CD4-positive, alpha-beta T cell treated with Interleukin-17A for 1 hour (primary cell): ENCODE results near the gene TSGA10.
A peak's percentile ranks its signal among the peaks of the same experiment; 100 is the strongest.
"Not testable (repeated sequence)": the region's sequence is repeated elsewhere in the genome, so short reads cannot be mapped to it uniquely, and the experiment has no call there.

Source experiments
- DNase-seq: peaks from one replicate; pipeline ENCODE4 v3.0.0-alpha.2; 2020

The TSGA10 gene

DNA sequence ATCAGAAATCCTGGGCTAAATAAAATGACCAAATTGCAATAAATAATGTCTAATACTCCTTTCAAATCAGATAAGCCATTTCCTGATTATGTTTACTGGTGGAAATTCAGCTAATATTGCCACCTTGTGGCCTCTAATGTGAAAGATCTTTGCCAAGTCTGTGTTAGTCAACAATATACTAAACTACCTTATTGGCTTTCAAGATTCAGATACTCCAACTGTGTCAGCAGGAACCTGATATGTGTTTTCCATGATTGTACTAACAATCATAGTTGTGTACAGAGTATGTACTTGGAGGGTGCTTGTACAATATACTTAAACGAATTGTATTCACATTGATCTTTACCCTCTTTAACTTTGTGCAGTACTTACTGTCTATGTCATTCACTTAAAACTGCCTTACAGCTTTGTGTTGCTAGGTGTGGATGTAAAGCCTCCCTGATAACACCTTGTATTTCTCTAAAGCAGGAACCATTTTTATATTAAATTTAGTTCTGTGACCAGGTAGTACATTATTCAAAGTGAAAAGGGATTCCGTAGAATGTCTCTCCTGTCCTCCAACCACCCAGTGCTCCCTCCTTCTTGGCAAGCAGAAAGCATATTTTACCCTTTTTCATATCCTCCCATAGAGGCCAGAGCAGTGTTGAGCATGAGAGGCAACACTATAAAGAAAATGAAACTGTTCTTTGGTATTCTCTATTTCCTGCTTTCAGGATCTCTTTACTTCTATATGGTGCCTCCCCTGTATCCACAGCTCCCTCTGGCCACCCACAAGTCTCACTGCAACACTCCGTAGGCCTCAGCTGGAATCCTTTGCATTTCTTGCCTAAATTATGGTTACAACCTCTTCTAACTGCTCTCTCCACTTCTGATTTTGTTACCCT lies 88.4 kb downstream of the TSGA10 start:
- peak; percentile 57 for DNase-seq

DNA sequence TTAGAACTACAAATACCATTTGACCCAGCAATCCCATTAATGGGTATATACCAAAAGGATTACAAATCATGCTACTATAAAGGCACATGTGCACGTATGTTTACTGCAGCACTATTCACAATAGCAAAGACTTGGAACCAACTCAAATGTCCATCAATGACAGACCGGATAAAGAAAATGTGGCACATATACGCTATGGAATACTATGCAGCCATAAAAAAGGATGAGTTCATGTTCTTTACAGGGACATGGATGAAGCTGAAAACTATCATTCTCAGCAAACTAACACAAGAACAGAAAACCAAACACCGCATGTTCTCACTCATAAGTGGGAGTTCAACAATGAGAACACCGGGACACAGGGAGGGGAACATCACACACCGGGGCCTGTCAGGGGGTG lies 105.6 kb downstream of the TSGA10 start:
- not testable (repeated sequence) for DNase-seq

DNA sequence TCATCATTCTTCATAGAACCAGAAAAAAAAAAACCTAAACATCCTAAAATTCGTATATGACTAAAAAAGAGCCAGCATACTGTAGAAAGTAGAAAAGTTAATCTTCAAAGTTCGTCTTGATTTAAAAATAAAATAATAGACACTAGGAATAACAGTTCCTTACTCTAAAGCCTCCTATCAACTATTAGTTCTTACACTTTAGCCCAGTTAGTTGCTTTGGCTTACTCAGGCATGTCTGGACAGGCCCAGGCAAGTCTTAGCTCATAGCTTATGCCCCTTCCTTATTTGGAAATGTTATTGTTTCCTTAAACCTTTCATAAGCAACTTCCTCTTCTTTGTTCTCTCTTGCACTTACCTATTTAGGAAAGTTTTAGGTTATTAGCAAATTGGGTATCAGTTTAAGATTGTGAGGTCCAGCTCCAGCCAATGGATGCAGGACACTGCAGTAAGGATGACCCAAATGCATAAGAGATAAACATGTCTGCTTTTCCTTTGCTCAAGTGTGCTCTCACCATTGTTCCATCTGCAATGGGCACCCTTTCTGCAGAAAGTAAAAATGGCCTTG lies 113.9 kb downstream of the TSGA10 start:
- not testable (repeated sequence) for DNase-seq

DNA sequence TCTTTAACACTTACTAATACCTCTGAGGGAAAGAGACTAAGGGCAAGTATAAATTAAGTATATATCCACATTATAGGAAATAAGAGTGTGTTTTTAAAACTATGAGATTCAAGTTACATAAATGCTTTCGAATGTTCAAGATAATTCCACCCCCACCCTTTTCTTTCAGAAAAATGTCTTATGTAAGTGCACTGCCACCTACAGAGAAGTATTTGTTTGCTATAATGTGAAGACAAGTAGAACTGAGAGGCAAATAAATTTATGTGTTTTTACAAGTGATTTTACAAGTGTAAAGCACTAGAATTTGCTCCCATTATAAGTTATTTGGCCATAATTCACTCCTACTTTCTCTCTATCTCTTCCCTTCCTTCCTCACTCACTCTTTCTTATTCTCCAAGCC lies 118.8 kb downstream of the TSGA10 start:
- no peak for DNase-seq

DNA sequence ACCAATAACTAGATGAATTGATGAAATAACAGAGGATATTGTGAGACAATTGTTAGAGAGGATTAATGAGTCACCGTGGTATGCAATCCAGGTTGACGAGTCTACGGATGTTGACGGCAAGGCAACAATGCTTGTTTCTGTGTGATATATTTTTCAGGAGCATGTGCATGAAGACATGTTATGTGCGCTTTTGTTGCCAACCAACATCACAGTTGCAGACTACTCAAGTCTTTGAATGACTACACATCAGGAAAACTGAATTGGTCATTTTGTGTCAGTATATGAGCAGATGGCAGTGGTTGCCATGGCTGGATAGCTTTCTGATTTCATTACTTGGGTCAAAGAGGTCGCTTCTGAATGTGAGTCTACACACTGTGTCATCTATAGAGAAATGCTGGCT lies 122.0 kb downstream of the TSGA10 start:
- no peak for DNase-seq

DNA sequence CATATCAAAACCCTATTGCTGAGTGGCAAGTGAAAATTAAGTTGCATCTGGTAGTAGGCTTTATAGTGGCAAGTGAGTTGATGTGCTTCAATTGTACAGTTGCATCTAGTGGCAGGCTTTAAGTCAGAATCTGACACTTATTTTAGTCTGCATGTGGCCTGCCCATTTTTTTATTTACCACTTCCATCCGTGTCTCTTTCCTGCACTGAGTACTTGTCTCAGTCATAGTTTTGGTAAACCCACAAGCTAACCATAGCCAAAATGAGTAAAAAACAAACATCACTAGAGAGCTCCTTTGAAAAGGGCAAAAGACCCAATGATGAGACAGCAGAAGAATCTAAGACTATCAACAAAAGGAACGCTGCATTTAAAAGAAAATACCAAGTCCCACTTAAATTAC lies 122.7 kb downstream of the TSGA10 start:
- no peak for DNase-seq

DNA sequence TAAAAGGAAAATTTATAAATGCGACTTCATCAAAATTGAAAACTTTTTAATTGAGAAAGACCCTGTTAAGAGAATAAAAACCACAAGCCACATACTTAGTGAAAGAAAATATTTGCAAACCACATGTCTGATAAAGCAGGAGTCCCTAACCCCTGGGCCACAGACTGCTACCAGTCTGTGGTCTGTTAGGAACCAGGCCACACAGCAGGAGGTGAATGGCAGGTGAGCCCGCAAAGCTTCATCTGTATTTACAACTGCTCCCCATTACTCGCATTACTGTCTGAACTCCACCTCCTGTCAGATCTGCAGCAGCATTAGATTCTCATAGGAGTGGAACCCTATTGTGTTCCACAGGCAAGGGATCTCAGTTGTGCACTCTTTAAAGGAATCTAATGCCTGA lies 123.3 kb downstream of the TSGA10 start:
- DNase-seq: no peak

DNA sequence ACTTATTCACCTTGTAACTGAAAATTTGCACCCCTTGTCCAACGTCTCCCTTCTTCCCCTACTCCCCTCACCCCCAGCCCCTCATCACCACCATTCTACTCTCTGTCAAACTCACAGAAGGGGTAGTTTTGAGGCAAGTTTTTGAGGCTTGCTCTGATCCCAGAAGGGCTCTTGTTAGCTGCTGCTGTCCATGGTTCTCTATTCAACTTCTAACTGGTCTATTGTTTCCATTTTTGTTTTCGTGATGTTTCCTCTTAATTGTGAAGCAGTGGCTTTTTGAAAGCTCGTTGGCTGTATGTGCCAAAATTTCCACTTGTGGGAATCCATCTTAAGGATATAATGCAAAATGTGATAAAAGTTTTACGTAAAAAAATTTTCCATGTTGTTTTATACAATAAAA lies 126.2 kb downstream of the TSGA10 start:
- no peak for DNase-seq

DNA sequence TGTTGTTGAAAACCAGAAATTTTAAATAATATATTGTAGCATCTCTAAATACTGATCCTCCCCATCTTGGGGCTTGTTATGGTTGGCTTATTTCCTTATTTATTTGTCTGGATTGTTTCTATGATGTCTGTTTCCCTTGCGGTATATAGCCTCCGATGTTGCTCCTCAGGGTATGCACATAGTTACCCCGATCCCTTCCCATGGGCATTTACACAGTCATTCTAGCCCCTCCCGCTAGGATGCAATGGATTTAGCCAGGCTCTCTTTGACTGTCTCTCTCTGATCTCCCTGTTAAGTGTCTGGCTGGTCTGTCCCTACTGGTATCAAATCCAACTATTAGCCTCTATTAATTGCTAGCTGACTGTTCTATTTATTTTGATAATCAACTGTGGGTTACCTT lies 126.9 kb downstream of the TSGA10 start:
- DNase-seq: no peak

DNA sequence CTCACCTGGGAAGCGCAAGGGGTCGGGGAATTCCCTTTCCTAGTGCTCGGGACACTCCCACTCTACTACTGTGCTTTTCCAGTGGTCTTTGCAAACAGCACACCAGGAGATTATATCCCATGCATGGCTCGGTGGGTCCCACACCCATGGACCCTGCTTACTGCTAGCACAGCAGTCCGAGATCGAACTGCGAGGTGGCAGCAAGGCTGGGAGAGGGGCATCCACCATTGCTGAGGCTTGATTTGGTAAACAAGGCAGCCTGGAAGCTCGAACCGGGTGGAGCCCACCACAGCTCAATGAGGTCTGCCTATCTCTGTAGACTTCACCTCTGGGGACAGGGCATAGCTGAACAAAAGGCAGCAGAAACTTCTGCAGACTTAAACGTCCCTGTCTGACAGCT lies 154.0 kb downstream of the TSGA10 start:
- DNase-seq: no peak

DNA sequence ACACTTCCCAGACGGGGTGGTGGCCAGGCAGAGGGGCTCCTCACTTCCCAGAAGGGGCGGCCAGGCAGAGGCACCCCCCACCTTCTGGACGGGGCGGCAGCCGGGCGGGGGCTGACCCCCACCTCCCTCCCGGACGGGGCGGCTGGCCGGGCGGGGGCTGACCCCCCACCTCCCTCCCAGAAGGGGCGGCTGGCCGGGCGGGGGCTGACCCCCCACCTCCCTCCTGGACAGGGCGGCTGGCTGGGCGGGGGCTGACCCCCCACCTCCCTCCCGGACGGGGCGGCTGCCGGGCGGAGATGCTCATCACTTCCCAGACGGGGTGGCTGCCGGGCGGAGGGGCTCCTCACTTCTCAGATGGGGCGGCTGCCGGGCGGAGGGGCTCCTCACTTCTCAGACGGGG lies 166.0 kb downstream of the TSGA10 start:
- not testable (repeated sequence) for DNase-seq

DNA sequence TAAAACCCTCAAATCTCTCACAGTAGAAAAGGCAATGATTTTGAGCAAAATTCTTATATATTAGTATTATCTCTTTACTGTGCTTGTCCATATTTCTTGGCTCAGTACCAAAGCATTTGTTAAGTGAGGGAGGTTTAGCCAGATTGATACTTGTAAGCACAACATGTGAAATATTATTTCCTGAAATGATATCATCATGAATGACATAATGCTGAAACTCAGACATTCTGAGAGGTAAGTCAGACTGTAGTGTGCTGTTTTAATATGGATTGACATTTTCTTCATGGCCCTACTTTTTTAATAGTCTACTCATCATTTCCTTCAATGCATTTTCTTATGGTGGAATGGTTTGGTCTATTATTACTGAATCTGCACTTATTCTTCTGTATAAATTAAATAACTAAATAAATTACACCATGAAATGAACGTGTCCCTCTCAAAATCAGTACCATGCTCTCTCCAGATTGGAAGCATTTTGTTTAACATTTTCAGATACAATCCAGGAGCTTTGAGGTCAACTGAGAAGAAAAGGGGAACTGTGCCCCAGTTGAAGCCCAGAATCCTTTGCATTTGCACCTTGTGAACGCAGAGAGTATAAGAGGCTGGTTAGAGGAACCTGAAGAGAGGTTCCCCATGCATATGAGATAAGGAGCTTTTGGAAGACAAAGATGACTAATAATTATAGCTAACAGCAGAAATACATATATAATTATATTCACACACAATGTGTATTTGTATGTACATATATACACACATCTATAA lies 168.7 kb downstream of the TSGA10 start:
- no peak for DNase-seq

DNA sequence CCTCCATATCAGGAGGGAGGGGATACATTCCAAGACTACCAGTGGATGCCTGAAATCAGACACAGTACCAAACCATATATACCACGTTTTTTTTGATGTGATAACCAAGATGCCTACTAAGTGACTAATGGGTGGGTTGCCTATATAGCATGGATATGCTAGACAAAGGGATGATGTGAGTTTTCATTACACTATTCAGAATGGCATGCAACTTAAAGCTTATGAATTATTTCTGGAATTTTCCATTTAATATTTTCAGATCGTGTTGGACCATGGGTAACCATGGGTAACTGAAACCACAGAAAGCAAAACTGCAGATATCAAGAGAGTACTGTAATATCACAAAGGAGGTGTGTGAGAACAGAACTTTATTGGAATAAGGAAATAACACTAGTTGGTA lies 179.1 kb downstream of the TSGA10 start:
- DNase-seq: no peak

DNA sequence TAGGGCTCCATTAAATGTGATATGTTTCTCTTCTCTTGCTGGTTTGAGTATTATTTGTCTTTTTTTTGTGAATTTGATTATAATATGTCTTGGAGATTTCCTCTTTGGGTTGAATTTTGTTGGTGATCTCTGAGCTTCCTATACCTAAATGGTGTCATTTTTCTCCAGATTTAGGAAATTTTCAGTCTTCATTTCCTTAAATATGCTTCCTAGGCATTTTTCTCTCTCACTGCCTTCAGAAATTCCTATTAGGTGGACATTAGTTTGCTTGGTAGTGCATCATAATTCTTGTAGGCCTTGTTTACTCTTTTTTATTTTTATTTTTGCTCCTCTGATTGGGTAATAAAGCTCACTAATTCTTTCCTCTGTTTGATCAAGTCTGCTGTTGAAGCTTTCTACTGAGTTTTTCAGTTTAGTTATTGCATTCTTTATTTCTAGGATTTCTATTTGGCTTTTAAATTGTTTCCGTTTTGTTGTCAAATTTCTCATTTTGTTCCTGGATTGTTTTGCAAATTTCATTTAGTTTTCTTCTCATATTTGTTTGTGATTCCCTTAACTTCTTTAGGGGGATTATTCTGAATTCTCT lies 182.1 kb downstream of the TSGA10 start:
- DNase-seq: no peak

DNA sequence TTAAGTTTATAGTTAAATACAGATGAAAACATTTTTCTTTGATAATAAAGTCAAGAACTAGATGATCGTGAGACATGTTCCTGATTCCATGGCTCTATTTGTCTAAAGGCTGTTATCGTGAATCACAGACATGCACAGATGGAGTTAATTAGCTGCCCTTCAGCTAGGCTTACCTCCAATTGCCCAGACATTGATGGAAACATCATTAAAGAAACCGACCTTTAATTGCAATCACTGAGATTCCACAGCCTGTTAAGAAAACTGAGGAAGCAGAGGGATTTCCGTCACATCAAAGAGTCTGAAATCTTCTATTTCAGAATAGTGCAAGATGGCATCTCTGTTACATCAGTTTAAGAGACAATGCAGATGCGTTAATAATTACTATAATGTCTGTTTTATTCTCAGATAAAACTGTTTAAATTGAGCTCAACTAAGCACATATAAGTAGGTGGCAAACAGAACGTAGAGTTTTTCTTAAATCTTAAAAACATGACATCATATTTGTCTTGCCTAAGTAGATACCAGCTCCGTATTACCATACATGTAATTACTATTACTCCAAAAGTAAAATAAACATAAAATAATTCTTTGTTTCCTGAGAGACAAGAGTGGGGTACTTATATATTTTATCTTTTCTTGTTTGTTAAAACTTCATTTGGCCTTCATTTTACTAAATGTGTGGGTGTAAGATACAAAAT lies 194.8 kb downstream of the TSGA10 start:
- DNase-seq: no peak

DNA sequence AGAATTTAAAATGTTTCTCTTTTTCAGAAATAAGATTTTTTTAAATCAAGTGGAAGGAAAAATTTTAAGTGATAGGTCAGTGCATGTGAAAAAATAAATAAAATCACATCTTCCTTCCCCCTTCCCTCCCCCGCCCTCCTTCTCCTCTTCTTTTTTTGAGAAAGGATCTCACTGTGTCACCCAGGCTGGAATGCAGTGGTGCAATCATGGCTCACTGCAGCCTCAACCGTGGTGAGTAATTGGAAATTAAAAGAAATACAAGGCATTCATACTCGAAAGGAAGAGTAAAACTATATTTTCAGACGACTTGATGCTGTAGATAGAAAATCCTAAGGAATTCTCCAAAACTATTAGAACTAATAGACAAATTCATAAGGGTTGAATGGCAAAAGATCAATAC lies 201.8 kb downstream of the TSGA10 start:
- DNase-seq: no peak

DNA sequence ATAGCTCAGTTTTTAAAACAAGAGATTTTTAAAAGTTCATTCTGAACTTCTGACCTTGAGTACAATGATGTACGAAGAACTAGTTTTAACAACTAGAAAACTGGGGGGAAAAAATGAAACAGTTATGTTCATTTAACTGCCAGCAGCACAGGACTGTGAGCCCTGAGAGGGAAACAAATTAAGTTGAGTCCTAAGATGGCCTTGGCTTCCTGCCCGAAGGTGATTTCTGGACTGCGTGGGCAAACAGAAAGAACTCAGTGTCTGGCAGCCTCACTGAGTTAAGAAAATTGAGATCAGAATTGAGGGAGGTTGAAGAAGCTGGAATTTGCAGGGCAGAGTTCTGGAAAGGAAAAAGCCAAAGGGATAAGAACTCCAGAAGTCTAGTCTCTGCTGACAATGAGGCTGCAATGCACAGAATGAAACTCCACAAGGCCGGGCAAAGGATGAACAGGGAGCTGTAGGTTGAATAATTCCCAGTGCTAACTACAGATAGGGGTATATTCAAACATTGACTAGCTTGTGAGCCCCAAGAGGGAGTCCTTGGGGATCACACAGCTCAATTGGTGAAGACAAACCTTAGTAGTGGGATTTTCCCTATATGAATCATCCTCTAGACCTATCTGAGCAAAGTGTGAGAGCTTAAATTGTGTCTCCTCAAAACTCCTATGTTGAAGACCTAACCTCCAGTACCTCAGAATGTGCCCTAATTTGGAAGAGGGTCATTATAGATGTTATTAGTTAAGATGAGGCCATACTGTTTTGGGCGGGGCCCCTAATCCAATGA lies 205.6 kb downstream of the TSGA10 start:
- DNase-seq: no peak

DNA sequence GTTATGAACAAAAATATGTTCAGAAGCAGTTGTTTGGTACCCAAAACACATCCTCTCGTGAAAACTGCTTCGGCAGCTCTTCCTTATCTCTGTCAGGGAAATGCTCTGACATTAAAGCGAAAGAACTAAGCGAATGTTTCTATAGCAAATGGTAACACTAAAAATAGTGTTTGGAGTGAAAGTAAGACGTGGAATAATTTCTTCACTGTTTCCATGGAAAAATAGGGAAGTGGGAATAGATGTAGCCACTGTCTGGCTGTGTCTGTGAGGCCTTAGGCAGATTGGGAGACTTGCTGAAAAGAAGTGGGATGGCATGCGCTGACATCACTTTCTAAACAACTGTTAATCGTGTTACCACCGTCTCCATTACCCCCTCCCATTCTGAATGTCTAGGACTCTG lies 207.2 kb downstream of the TSGA10 start:
- no peak for DNase-seq
